ENCODE measurements around the gene OR56A5.

DNA sequence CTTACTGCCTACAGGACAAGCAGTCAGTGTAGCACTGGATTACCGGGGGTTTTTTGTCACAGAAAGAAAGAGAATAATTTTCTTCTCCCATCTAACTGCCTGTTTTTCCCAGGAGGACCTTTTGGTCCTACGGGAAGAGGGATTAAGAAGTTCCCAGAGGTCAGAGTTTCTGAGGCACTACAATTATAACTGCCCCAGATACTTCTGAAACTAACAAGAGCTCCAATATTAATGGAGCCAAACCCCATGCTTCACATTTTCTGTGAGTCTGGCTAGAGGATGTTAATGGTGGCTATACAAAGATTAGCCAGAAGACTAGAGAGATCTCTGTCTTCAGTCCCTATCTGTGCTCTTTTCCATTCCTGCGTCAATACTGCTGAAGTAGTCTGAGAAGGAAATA lies 26.3 kb downstream of the OR56A5 start, which contains the start of gene OR56A3:
- TF ChIP-seq EZH2 (IDR thresholded peaks at IDR 0.05; ENCODE audit: insufficient read depth, poor library complexity, severe bottlenecking), result no peak
- no peak for TF ChIP-seq EZH2phosphoT487 (IDR thresholded peaks at IDR 0.05; ENCODE audit: insufficient read depth, low read depth)
